NCI-H748 (cell line): ENCODE results near the gene EIF2D.

Source experiments
- DNase-seq: peaks from one replicate; lab custom pipeline; 2025; ENCODE audit not compliant: unreplicated experiment; lab: John Stamatoyannopoulos, UW

Gene EIF2D

DNA sequence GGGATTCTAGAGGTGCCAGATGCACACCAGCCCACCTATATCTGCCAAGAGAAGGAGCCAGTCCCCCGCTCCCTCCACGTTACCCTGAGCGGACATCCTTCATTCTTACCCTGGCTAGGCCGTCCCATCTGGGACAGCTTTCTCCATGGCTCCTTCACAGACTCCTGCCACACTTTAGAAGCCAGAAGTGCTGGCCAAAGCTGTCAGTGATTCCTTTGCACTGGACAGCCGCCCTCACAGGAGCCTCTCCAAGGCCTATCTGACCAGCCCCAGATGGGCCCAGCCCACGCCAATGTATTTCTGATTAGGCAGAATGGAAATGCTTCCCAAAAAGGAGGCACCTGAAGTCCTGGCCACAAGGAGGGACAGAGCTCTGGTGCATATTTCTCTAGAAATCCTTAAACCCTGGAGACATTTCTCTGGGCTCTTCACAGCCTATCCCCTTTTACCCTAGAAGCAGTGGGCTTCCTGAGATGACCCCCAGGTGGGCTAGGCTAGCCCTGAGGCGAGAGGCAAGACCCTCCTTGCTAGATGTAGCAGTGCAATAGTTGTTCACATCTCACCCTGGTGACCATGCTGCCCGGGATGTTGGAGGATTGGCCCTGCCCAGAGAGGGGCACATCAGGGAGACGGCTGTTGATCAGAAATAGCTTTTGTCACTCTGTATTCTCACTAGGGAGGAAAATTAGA, 60.8 kb downstream of the EIF2D start:
- no peak for DNase-seq

DNA sequence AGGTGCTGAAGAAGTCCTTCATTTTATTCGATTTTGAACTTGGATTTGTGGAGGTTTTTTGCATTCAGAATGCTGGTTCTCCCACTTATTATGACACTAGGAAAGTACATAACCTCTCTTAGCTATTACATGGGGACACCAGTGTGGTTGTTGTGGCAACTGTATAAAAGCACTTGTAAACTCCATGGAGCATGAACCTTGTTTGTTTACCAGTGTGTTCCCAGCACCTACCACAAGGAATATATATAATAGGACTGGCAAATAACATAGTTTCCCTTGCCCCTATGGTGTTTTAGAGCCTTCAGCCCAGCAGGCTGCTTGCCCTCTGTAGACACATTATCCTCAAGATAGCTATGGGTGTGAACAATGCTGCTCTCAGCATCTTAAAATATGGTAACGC, 61.8 kb downstream of the EIF2D start:
- DNase-seq: peak; percentile 61

DNA sequence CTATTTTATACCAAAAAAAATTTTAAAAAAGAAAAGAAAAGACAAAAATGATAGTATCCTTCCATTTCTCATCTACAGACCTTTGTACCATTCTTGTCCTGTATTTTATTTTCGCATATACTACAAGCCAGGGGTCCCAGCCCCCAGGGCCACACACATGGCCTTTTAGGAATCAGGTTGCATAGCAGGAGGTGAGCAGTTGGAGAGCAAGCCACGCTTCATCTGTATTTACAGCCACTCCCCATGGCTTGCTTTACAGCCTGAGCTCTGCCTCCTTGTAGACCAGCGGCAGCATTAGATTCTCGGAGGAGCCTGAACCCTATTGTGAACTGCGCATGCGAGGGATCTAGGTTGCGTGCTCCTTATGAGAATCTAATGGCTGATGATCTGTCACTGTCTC, 65.2 kb downstream of the EIF2D start:
- DNase-seq: no peak

DNA sequence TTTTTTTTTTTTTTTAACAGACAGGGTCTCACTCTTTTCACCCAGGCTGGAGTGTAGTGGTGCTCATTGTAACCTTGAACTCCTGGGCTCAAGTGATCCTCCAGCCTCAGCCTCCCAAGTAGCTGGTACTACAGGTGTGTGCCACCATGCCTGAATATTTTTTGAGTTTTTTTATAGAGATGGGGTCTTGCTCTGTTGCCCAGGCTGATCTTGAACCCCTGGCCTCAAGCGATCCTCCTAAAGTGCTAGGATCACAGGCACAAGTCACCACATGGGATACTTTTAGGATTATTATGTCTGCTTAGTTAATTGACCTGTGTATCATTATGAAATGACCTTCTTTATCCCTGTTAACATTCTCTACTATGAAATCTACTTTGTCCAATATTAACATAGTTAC, 66.9 kb downstream of the EIF2D start:
- DNase-seq: no peak

DNA sequence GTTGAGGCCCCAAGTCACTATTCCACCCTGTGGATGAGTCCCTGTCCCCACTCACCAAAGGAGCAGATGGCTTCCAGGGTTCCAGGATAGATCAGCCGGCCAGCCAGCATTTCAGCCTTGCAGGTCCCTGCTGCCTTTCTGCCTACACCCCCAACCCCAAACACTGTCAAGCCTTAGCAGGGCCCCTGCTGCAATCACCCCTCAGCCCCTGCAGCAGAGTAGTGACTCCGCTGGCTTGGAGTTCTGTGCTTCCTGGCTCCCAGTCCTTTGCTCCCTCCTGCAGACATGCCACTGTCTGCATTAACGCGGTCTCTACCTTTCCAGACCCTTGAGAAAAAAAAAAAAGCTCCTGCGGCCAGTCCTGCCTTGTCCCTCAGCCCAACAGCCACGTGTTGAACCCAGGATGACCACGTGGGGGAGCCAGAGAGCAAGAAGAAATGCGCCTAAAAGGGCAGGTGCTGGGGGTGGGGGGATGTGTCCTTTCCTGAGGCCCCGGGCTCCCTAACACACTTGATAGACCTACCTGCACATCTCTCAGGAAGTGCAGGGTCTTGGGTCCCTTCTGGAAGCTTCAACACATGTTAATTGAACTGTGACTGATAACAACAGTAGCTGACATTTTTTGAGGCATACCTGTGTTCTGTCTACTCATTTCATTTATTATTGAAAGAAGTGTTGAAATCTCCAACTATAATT, 67.6 kb downstream of the EIF2D start:
- DNase-seq: peak; percentile 54
